GM19043 (cell line): ENCODE measurements around the gene RAB38.

Experiments
- ATAC-seq: cut with Tn5 transposase; IDR thresholded peaks from one replicate; pipeline ENCODE4 v1.9.1; 2021; ENCODE audit warnings: low read depth; ENCODE audit not compliant: unreplicated experiment

RAB38 gene

DNA sequence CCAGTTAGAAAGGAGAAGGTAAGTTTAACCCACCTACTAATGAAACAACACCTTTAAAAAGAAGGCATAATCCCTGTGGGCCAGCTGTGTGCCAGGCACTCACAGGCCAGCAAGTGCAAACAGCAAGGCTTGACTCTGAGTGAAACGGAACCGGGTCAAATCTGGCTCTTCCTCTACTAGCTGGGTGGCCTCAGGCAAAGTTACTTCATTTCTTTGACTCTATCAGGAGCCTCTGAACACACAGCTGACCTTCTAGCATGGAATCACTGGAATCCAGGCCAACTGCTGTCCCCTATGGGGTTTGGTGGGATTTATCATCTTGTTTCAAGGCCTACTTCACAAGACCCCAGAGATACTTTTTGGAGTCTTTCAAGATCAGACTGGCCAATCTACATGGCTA is 3.3 kb downstream of the RAB38 start:
- ATAC-seq, result no peak

DNA sequence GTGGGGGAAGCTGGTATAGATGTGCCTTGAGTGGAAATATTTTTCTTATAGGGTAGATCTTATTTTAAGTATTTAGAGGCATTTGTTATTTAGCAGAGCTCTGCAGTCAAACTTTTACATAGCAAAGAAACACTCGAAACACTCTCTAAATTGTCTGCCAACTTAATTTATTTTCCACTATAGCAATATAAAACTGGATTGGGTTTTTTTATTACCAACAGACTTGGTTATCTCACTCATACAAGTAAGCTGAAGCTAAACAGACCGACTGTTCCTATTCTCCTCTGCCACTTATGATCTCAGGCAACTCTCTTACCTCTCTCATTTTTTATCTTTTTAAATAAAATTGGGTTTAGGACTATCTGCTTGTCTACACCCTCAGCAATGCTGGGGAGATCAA is 4.6 kb downstream of the RAB38 start:
- no peak for ATAC-seq

DNA sequence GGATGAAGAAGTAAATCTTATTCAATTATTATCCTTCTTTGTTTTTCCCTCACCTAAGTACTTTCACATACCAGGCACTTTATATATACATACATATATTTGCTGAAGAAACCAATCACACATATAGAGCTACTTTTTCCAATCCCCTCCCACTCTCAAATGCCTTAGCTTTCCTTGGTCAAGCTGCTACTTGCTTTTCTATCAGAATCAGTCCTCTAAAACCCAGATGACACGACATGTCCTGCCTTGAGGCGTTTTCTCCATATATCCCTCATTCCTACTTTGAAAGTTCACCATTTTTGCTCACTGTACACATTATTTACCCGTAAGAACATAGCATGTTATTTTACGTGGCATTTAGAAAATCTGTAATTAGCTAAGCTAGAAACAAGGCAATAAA is 5.4 kb downstream of the RAB38 start:
- no peak for ATAC-seq

DNA sequence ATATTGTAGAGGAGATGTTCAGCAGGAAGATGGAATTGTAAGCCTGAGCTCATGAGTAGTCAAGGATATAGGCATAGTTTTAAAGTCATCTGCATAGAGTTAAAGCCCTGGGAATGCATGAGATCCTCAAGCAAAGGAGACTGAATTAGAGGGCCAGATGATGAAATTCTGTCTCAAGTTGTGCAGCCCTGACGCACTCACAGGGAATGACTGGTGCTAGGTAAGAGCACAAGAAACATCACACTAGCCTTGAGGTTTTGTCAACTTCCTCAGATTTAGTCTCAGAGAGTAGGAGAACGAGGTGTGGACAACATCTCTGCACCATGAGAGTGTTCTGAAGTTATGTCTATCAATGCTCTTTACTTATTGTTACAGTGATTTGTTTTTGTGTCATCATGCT is 5.8 kb downstream of the RAB38 start:
- no peak for ATAC-seq

DNA sequence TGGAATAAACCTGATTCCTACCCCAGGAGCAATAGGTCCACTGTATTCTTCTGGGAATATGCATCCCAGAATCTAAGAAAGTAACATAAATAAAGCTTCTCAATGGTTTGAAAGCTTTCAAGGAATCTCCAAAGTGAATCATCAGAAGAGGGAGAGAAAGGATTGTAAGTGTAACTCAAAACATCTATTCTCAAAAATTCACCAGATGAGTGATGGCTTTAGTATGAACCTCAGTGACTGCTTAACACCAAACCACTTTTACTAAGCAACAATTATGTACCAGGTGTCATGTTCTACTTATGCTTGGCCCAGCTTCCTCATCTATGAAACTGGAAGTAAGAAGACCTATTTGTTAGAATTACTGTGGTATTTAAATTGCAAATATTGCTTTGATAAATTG is 7.4 kb downstream of the RAB38 start:
- no peak for ATAC-seq

DNA sequence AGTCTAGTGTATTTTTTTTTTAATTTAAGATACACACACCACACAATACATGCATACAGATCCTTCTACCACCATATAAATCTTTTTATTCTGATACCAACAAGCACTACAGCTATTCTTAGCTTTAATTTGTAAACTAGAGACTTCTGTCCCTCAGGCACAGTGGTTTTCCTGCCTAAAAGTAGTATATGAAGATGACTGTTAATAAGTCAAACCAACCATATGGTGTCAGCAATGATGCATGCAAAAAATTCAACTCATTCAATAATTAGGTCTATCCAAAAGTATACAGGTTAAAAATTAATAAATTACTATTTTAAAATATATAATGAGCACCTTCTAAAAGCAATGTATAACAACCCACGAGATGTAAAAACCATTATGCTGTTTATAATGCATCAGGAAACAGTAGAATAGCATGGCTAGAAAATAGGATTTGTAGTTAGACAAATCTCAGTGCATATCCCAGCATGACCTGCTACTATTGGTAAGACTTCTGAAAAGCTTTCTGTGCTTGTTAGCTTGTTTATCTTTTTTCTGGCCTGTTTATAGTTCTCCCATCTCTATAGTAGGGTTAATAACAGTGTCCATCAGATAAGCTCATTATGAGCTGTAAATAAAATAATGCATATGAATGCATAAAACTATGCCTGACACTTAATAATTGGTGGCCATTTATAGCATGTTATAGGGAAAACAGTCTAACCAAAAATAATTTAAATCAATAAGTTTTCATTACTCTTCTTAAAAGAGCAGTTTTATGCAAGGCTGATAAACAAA is 10.2 kb downstream of the RAB38 start:
- ATAC-seq, result no peak

DNA sequence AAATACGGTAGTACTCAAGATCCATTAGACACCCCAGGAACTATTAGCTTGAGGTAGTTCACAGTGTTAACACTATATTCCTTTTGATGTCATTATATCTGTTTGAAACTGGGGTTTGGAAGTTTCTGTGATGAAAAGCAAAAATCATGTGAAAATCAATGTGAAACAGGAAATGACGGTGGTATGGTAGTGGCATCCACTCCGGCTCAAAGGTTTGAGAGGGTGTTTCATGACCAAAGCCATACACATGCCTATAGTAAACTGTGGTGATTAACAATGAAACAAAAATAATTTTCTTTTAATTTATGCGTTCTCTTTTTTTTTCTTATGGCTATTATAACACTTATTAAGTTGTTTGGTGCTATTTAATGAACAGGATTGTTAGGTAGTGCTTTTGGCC is 10.9 kb downstream of the RAB38 start:
- ATAC-seq, result no peak

DNA sequence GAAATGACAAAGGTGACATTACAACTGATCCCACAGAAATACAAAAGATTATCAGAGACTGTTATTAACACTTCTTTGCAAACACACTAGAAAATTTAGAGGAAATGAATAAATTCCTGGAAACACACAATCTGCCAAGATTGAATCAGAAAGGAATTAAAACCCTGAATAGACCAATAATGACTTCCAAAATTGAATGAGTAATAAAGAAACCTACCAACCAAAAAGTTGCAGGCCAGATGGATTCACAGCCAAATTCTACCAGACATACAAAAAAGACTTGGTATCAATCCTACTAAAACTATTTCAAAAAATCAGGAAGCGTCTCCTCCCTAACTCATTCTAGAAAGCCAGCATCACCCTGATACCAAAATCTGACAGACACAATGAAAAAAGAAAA is 17.2 kb downstream of the RAB38 start:
- no peak for ATAC-seq

DNA sequence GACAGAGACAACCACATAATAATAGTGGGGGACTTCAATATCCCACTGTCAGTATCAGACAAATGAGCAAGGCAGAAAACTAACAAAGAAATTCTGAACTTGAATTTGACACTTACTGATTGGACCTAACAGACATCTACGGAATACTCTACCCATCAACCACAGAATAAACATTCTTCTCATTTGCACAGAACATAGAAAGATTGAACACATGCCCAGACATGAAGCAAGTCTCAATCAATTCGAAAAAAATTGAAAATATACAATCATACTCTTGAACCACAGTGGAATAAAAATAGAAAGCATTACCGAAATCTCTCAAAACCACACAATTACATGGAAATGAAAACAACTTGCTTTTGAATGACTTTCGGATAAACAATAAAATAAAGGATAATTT is 17.9 kb downstream of the RAB38 start:
- ATAC-seq, result no peak

DNA sequence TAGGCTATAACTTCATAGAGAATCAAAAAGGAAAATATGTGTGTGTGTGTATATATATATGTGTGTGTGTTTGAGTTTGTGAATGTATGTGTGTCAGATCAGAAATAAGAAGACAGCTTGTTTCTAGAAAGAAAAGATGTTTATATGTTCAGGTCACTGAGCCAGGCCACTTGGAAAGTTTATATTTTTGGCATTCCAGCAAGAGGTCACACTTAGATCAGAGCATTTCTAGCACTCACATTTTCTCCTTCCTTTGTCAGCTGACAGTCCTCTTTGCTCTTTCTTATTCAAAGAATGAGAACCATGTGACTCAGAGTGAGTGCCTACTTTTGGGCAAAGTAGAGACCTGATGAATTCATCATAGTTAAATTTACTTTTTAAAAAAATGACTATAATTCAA is 22.9 kb downstream of the RAB38 start:
- no peak for ATAC-seq

DNA sequence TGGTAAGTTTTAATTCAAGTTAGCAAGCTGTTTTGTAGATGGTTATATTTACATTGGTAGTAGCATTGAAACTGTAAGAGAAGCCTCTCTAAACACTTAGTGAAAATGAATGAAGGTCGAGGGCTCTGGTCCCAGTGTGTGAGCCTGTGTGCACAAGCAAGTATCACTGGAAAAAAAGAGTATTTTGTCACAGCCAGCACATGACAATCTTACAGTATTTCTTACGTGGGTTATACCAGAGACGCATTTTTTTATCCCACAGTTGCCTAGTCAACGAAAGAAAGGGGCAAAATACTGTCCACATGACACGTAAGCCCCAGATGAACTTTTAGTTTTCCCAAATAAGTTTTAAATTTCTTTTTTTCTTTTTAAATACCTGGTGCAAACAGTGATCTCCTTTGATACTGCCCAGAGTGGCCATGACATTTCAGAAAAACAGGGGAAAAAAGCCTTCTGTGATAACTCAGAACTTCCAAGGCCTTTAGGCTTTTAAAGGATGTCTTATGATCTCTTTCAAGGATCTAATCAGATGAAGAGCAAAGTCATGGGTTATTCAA is 23.5 kb downstream of the RAB38 start:
- ATAC-seq, result no peak

DNA sequence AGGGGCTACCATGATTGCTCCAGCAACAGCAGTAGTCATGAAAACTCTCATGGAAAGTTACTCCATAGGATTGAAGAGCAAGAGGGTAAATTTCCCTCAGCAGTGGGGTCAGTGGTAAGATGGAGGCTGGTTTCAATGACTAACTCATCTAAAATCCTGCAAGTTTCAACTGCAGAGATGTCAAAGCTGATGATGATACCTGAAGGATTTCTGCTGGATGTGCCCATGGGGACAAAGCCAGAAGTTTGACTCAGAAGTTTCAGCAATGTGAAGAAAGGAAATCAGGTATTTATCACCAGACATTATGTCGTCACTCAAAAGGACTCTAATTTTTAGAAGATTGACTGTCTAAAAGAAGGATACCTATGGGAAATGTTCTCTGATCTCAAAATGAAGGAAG is 29.1 kb downstream of the RAB38 start:
- no peak for ATAC-seq

DNA sequence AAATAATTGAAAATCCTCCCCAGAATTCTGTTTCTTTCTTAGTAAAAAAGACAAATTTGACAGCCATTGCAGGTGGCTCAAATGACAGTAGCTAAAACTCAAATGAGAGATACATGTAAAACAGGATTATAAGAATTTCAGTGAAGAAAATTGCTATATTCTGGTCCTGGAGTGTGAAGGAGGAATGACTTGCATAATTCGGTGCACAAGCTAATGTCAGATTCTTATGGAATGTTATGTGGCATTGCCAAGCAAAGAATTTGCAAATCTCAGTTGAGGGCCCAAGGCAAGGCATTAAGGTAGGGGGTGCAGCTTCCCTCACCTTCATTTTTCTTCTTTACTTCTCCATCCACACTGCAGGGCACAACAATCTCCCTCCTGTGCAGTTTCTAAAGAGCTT is 35.4 kb downstream of the RAB38 start:
- ATAC-seq, result no peak

DNA sequence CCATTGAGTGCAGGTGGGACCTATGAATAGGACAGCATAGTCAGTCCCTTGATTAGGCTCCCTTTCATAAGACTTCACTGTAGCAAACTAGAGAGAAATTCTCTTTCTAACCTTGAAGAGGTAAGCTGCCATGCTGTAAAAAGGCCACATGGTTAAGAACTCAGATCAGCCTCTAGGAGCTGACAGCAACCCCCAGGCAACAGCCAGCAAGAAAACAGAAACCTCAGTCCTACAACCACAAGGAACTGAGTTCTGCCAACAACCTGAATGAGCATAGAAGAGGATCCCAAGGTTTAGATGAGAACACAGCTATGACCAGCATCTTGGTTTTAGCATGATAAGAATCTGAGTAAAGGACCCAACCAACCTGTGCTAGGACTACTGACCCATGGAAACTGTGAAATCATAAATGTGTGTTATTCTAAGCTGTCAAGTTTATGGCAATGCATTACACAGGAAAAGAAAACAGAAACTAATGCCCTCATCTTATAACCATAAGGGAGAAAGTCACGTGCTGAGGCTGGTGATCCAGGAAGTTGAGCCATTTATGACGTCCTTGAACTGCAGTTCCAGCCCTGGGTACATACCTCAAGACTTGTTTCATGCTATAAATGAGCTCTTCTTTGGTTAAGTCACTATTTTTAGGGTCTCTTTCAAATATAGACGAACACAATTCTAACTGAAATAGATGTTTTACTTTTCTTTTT is 43.3 kb downstream of the RAB38 start:
- ATAC-seq, result no peak

DNA sequence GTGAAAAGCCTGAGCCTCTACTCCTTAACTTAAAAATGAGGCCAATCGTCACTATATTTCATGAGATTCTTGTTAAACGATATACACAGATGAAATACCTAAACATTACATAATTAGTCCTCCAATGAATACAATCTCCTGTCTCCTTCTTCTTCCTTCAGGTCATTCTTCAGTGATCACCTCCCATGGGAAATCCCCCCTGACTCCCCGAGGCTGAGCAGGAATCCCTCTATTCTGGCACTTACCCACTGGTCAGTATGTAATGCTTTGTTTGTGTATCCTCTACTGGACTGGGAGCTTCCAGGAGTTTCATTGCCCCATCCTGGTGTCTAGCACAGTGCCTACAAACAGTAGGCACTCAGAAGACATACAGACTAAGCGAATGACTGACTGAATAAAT is 52.3 kb downstream of the RAB38 start:
- no peak for ATAC-seq

DNA sequence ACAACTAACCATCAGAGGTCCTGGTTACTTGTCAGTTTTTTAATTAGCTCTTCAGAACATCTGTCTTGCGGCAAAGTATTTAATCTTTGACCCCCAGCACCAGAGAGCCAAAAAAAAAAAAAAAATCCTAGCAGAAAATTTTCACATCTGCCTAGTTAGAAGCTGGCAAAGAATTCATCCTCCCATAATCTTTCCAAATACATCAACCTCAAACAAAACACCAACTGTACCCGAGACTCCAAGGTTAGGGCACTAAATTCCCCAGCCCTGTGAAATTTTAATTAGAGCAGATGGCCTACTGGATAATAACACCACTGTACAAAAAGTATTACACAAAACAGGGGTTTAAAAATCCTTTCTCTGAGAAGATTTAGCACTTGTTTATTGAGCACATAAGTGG is 55.7 kb downstream of the RAB38 start:
- no peak for ATAC-seq

DNA sequence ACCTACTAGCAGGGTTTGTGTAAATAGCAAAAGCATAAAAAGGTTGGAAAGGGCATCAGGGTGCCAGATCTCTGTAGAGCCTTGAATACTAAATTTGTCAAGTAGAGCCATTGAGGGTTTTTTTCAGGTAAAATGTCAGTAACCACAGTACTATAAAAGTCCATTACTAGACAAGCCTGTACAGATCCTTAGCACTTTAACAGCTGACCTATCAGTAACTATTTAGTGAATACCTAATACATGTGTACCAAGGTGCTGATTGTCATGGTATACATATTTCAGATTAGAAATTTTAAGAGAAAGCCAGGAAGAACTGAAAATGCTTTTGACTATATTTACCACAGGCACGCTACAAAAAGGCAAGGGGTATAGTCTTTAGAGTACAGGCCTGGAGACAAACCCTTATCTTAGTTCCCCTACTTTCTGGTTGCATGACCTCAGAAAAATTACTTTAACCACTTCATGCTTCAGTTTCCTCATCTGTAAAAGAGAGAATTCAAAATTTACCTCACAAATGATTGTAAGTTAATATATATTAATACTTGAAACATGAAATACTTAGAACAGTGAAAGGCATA is 57.9 kb downstream of the RAB38 start:
- peak; percentile 57 for ATAC-seq

DNA sequence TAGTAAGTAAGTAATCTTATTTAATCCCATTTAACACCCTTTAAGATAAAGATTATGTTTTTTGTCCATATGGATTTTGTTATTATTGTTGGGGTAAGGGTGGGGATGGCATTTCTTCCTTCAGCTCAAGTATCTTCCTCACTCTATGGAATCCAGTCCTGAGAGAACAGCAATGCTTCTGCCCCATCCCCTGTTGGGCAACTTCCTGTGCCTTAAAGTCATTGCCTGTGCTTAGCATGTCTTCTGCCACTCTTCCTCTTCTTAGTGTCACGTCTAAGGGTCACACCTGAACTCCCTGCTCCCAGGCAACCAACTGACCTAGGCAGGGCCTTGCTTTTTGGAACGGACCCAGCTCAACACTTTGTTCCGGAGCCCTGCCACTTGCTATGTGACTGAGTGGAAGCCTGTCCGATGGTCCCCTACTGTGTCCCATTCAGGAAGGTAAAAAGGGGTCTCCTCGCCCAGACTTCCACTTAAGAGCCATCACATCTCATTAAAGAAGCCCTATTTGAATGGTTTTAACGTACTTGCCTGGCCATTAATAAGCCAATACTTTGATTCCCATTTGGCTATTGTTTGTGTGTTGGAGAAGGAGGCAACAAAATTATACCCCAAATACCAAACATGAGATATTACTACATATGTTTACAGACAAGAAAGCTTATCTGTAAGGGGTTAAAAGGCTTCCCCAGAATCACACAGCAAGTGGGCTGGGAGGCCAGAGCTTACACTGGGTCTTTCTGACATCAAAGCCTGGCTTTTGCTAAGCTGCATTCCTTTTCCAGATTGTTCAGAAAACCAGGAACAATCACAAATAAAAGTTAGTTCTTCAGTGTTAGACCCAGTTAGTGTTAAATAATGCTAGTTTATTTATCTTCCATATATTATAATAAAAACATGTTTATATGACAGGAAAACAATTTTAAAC is 59.2 kb downstream of the RAB38 start:
- no peak for ATAC-seq

DNA sequence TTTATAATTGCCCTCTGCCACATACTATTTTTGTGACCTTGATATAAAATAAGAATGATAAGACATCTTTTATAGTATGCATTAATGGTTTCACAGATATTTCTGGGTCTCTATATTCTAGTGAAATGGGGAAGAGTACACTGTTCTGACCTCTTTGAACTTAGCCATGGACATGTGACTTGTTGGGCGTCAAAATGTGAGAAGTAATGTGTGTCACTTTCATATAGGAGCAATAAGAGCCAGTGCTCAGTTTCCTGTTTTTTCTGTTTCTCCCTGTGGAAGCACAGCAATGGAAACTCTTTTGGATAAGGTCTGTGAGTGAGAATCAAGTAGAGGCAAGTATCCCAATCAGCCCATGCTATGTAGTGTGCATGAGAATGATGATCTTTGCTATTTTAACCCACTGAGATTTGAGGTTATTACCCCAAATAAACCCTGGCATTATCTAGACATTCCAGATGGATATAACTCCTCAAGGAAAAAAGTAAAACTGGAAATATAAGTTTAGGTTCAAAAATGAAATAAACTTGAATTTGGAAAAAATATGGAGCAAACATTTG is 60.7 kb downstream of the RAB38 start:
- ATAC-seq, result no peak

DNA sequence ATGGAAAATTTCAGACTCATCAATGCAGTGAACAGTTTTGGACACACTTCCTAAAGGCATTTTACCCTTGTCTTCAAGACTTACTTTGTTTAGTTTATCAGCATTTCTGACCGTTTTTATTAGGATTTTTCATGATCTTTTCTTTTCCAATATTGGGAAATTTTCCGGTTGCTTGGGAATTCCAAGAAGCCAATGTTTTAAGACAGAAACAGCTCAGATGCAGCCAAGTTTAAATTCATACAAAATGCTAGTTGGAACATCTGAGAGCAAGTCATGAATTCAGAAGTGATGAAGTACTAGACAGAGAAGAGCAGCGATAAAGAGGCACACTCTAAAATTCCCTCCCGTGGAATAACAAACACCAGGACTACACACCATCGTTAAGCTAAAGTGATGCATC is 68.6 kb downstream of the RAB38 start:
- ATAC-seq, result no peak
